GM18867 (cell line): ENCODE measurements around the gene LHFPL4.
"Not testable (repeated sequence)": the region's sequence is repeated elsewhere in the genome, so short reads cannot be mapped to it uniquely, and the experiment has no call there.

Experiments used
- ATAC-seq: cut with Tn5 transposase; IDR thresholded peaks from one replicate; pipeline ENCODE4 v1.9.1; 2021; ENCODE audit warnings: mild to moderate bottlenecking, moderate library complexity; ENCODE audit not compliant: unreplicated experiment

Gene LHFPL4

DNA sequence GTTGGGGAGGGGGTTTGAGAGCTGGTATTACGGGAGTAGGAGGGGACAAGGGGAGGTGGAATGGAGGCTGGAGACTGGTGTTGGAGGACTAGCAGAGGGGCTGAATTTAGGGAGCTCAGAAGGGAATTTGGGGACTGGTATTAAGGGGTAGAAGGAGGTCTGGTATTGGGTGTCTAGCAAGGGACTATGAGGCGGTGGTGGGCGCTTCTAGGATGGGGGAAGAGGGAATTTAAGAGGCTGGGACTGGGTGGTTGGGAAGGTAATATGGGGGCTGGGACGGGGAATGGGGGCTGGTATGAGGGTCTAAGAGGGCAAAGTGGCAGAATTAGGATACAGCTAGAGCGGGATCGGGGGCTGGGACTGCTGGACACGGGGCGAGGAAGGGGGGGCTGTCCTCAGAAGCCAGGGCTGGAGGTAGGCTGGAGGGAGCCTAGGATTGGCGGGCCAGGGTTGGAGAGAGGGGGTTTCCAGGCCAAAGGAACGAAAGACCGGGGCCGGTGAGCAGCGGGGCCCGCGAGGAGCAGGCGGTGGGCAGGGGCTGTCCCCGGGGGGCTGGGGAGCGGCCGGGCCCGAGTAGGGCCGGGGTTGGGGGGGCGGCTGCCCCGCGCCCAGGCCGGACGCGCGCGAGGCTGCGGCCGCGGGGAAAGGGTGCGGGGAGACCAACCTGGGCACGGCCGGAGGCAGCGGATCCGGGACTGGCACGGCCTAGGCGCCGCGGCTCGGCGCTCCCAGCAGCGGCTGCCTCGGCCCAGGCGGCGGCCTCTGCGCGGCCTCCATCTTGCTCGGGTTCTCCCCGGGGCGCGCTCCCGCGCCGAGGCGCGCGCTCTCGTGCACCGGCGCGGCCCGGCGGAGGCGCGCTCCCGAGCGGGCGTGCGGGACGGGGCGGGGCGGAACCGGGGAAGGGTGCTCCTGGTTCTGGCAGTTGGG, at the start of gene LHFPL4:
Gene LHFPL4, minus strand, starts transcription at position 802 of the 927 bp plus-strand sequence. CDS start 1,143 bp downstream, outside the sequence.
- no peak for ATAC-seq

DNA sequence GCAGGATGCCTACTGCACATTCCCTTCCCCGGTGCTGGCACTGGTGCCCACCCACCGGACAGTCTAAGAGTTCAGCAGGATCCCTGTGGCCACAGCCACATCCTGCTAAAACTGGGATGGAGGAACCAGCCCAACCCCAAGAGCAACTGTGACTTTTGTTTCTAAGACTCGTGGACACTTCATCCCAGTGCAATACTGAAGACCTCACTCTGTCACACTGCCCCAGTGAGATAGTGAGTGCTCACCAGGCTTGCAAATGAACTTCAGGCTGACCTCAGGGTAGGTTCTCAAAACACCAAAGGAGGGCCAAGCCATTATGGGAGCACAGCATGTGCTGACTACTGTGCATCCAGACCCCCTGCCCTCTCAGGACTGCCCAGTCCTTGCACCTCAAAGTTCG, 49.0 kb upstream of the LHFPL4 start:
- ATAC-seq, result no peak

DNA sequence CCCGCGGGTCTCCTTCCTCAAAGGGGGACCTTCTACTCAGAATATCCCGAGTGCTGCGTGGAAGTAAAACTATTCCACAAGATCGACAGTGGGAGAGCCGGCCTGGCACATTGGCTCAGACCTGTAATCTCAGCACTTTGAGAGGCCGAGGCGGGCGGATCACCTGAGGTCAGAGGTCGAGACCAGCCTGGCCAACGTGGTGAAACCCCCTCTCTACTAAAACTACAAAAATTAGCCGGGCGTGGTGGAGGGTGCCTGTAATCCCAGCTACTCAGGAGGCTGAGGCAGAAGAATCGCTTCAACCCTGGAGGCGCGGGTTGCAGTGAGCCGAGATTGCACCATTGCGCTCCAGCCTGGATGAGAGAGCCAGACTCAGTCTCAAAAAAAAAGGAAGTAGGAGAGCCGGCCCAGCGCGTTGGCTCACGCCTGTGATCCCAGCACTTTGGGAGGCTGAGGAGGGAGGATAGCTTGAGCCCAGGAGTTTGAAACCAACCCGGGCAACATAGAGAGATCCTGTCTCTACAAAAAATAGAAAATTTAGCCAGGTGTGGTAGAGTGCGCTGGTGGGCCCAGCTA, 47.5 kb upstream of the LHFPL4 start:
- not testable (repeated sequence) for ATAC-seq

DNA sequence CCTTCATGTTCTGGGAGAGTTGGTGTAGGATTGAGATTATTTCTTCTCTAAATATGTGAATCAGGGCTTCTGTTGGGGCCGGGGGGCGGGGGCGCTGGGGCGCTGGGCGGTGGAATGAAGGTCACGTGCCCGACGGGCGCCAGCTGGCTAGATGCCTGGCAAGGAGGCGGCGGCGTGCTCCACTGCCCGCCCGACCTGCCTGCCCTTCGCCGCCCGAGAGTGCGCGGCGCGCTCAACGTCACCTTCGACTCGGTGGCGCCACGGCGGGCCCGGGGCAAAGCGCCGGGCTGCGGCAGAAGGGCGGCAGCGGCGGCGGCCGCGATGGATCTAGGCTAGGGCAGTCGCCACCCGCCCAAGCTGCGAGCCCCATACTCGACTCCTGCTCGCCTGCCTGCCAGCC, 47.0 kb upstream of the LHFPL4 start:
- no peak for ATAC-seq

DNA sequence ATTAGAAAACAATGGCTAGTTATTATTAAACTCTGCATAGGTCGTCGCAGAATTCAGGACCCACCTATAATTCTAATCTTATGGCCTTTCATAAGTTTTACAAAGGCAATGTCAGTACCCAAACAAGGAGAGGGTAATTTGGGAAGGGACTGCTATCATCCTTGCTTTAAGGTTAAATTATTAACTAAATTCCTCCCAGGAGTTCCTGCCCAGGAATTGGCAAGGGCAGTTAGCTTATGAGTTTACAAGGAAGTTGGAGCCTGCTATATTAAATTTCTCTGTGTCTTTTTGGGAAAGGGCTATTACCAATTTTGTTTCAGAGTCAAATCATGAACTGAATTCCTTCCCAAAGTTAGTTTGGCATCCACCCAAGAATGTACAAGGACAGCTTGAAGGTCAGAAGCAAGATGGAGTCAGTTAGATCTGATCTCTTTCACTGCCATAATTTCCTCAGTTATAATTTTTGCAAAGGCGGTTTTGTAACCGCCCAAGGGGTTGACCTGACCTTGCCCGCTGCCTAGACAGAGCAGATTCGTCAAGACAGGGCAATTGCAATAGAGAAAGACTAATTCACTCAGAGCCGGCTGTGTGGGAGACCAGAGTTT, 45.3 kb upstream of the LHFPL4 start:
- ATAC-seq, result no peak

DNA sequence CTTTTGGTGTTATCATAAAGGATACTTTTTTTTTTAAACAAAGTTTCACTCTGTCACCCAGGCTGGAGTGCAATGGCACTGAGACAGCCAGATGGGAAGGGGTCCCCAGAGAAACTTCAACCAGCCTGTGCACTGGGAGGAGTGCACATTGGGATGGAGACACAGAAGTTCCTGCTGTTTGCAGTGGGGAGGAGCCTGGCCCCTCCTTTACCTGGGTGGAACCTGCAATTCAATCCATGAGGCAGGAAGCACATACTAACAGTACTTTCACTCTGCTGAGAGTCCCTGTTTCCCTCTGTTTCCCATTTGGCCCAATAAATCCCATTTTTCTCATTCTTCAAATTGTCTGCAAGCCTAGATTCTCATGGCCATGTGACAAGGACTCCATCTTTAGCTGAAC, 42.3 kb upstream of the LHFPL4 start:
- ATAC-seq, result no peak

DNA sequence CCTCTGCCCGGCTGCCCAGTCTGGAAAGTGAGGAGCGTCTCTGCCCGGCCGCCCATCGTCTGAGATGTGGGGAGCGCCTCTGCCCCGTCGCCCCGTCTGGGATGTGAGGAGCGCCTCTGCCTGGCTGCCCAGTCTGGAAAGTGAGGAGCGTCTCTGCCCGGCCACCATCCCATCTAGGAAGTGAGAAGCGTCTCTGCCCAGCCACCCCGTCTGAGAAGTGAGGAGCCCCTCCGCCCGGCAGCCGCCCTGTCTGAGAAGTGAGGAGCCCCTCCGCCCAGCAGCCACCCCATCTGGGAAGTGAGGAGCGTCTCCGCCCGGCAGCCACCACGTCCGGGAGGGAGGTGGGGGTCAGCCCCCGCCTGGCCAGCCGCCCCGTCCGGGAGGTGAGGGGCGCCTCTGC, 38.2 kb upstream of the LHFPL4 start:
- not testable (repeated sequence) for ATAC-seq

DNA sequence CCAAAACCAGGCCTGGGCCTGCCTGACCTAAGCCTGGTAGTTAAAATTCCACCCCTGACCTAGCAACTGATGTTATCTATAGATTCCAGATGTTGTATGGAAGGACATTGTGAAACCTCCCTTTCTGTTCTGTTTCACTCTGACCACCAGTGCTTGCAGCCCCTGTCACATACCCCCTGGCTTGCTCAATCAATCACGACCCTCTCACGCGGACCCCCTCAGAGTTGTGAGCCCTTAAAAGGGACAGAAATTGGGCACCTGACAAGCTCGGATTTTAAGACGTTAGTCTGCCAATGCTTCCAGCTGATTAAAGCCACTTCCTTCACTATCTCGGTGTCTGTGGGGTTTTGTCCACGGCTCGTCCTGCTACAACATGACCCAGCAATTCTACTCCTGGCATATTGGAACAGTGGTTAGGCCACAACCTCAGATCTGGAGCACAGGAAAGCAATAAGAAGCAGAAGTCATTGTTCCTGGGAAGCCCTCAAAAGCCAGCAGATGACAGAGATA, 36.7 kb upstream of the LHFPL4 start:
- no peak for ATAC-seq

DNA sequence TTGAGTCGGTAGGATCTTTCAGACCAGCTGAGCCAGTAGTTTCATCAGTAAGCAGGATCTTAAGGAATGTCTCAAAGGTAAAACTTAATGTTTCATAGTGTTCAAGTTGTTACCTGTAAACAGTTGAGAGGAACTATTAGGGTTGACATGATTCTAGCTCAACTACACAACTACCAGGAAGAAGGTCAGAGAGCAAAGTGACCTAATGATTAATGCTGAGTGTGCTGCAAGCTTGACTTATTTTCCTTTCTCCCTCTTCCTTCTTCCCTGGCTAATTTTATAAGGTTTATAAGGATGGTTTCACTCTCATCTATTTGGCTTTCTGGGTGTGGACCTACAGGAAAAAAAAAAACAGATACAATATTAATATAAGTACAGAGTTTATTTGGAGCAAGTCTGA, 30.2 kb upstream of the LHFPL4 start:
- no peak for ATAC-seq

DNA sequence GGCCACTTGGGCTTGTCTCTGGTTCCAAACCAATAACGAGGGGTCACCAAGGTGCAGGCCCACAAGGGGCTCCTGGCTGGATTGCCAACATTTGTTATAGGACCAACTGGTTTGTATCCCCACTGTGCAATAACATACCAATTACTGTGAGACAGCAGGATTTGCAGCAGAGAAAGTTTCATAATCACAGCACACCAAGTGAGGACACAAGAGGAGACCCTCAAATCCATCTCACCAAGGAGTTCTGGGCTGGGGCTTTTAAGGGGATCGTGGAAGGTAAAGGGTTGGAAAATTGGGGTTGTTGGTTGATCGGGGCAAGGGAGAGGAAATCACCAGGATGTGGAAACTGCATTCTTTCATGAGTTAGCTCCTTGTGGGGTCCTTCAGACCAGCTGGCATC, 29.7 kb upstream of the LHFPL4 start:
- ATAC-seq, result no peak

DNA sequence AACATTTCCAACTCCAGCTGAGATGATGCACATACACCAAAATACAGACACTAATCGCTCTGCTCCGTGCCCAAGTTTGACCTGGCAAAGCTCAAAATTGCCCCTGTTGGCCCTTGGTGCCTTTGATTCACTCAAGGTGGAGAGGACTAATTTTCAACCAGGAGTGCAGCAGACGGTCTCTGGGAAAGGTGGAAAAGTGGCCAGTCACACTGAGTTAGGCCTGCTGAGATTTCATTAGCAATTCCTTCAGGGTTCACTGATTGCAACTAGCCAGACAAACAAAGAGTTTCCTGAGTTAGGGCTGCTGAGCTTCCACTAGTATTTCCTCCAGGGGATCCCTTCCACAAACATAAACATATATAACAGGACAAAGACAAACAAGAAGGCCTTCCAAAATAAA, 28.7 kb upstream of the LHFPL4 start:
- ATAC-seq, result no peak

DNA sequence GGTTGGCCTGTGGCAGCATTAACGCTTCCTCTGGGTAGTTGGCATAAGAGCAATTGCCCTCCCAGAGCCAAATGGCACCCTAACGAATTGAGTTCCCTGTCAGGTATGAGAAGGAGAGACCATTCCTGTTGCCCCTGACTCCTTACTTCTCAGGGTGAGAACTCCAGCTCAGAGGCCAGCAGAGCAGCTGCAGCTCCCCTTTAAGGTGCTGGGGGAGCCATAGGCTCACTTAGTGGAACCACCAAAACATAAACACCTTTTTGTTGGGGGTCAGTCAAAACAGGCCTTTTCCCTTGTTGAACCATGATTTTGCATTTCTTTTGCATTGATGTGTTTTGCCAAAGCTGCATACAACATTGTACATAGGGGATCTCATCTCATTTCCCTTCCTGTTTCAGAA, 28.1 kb upstream of the LHFPL4 start:
- no peak for ATAC-seq

DNA sequence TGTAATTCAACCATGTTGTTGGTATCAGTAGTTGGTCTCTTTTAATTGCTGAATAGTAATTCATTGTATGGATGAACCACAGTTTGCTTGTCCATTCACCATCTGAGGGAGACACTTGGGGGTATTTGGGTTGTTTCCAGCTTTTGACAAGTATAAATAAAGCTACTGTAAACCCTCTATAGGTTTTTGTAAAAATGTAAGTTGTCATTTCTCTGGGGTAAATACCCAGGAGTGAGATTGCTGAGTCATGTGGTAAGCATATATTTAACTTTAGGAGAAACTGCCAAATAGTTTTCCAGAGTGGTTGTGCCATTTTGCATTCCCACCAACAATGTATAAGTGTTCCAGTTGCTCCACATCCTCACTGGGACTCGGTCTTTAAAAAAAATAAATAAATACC, 15.4 kb upstream of the LHFPL4 start:
- no peak for ATAC-seq

DNA sequence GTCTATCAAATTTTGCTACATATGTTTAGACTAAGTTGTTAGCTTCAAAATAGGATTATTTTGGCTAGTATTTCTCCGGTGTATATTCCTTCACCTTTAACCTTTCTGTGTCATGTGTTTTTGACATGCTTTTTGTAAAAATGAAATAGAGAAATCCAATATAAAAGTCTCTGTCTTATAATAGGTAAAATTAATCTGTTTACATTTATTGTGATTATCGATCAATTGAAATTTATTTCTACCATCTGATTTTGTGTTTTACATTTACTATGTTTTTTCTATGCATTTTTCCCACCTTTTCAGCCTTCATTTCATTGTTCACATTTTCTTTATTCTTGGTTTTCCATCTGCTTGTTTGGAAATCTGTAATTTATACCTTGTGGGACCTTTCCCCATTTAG, 11.7 kb upstream of the LHFPL4 start:
- no peak for ATAC-seq

DNA sequence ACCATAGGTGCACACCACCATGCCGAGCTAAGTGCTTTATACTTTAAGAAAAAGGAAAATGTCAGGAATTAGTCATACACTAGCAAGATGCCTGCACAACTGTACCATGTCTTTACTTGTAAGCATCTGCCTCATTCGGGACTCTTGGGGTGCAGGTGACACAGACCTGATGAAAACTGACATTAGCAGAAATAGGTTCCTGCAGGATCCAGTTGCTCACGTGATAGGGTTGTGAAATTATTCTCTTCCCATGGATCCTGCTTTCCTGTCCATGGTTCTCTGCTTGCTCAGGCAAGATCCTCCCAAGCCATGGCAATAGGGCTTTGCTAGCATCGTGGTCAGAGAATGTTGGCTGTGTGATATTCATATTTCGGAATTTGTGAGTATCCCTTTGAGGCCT, 10.2 kb upstream of the LHFPL4 start:
- no peak for ATAC-seq

DNA sequence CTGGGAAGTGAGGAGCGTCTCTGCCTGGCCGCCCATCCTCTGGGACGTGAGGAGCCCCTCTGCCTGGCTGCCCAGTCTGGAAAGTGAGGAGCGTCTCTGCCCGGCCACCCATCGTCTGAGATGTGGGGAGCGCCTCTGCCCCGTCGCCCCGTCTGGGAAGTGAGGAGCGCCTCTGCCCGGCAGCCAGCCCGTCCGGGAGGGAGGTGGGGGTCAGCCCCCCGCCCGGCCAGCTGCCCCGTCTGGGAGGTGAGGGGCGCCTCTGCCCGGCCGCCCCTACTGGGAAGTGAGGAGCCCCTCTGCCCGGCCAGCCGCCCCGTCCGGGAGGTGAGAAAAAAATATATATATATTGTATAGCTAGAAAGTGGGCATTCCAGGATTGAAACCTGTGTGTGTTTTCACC, 6.4 kb upstream of the LHFPL4 start:
- not testable (repeated sequence) for ATAC-seq

DNA sequence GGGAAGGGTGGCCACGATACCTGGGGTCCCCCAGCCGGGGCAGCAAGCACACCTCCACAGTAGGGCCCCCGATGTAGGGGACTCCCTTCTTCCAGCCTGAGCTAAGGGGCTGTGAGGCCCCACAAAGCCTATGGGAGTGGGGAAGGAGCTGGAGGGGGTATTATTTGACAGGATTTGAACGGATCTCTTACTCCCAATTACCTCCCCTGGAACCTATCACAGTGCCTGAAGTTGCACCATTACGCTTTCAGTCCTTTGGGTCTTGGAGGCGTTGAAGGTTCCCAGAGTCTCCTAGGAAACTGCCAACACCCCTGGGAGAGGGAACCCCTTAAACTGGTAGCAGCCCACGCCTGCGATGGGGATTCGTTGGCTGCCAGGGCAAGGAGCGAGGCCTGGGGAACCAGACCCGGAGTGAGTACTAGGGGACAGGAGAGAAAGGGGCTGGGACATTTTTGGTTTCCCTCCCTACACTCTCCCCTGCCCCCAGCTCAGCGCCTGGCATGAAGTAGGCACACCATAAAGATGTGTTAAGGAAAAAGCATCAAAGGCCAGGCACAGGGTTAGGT, 409 bp upstream of the LHFPL4 start:
- no peak for ATAC-seq

DNA sequence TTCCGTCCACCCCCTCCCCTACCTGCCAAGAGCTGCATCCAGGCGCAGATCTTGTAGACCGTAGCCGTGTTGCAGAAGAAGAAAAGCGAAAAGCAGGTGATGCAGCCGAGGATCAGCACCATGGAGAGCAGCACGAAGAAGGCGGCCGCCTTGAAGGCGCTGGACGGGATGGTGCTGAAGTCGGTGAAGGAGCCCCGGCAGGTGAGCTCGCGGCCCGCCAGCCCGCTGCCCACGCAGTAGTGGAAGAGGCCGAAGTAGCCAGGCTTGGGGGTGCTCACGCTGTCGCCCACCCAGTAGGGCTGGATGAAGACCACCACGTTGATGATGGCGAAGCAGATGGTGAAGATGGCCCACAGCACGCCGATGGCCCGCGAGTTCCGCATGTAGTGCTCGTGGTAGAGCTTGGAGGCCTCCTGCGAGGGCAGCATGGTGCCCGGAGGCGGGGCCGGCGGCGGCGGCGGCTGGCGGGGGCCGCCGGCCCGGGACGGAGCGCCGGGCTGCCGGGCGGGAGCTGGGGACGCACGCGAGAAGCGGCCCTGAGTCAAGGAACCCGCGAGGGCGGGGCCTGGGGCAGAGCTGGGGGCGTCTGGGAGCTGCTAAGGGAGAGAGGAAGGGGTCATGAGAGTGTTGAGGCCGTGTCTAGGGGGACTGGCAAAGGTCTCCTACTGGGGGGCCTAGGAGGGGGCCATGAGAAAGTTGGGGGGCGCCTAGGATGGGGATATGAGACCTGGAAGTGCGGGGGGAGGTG, 1.2 kb downstream of the LHFPL4 start:
- ATAC-seq, result no peak

DNA sequence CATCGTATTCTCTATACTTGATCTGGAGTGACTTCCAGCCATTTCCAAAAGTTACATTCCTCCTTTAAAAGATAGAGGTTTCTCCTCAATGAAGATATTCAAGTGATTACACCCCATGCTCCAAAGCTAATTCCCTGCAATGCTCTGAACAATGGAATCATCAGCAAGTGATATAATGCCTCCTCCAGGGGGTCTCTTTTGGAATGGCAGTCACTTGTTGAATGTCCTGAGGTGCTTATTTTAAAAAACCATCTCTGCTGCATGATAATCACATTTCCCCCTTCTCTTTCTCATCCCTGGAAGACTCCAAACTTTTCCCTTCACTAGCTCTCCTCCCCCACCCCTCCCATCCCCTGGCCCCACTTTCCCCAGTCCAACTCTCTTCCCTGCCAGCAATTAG, 2.6 kb downstream of the LHFPL4 start:
- ATAC-seq, result no peak

DNA sequence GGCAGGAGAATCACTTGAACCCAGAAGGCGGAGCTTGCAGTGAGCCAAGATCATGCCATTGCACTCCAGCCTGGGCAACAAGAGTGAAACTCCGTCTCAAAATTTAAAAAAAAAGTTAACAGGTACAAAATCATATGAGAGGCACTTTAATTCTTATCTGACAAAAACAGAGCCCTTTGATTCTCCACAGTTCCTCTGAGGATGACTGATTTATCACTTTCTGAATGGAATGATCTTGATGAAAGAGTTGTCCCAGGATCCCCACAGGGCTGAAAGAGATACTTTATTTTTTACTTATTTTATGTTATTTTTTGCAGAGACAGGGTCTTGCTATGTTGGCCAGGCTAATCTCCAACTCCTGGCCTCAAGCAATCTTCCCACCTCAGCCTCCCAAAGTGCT, 4.0 kb downstream of the LHFPL4 start:
- ATAC-seq, result no peak

DNA sequence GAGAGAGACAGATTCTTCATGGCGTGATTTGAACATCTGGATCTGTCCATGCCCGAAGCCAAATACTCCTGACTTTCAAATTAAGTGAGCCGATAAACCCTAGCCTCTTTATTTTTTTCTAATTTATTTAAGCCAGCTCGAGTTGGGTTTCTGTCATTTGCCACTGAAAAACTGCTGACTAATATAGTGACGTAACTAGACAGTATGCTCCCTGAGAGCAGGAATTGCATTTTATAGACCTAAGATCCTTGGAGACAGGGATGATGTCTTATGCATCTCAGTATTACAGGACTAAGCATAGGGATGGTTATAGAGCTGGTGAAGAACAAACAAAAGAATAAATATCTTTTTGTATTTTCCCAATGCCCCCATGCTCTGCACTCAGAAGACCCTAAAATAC, 4.6 kb downstream of the LHFPL4 start:
- ATAC-seq, result no peak
